Upper lobe of right lung (tissue), 1 donor: Measurements from ENCODE around the gene BRSK2. TPM values are rescaled to one million over a fixed set of nuclear protein-coding genes. Genes with fewer than 3 reads are reported as not detected.

ENCODE experiments used
- ATAC-seq: fragments of 200-7000 bp; cut with Tn5 transposase; one replicate; pipeline ENCODE4 v1.9.1; 2020; ENCODE audit warnings: mild to moderate bottlenecking, moderate library complexity
- DNase-seq: peaks from one replicate; pipeline ENCODE4 v3.0.0-alpha.2; 2020
- H3K27ac ChIP-seq: fragments of 200-600 bp; one replicate; pipeline ENCODE4 v1.8.0; 2022
- H3K27me3 ChIP-seq: fragments of 200-600 bp; one replicate; pipeline ENCODE4 v1.8.0; 2022; ENCODE audit warnings: mild to moderate bottlenecking
- H3K36me3 ChIP-seq: fragments of 200-600 bp; one replicate; pipeline ENCODE4 v1.8.0; 2022
- H3K4me1 ChIP-seq: fragments of 200-600 bp; one replicate; pipeline ENCODE4 v1.8.0; 2022
- H3K4me3 ChIP-seq: fragments of 200-600 bp; one replicate; pipeline ENCODE4 v1.8.0; 2022; ENCODE audit warnings: mild to moderate bottlenecking
- H3K9me3 ChIP-seq: fragments of 200-600 bp; one replicate; pipeline ENCODE4 v1.8.0; 2022
- CTCF ChIP-seq: fragments of 200-600 bp; IDR thresholded peaks from one replicate; pipeline ENCODE4 v1.8.0; 2022; ENCODE audit warnings: antibody characterized with exemption
- intact Hi-C: fragments of 100-400 bp; cut with DNase I; formaldehyde crosslinking; loops from one replicate; pipeline ENCODE4 v1.11.0; 2022
- total RNA-seq: library from RNA; stranded (reverse); fragmentation: NEBNext Ultra II Directional; extraction: Animal tissue kit (Norgen Biotek cat#: 25700); gene quantifications from one replicate; pipeline ENCODE4 v1.2.1, GENCODE V29; 2021
- donor health status: DM: no; HTN: yes; CAD: no; lungs with severe emphysema.

The BRSK2 gene
- total RNA-seq, 1 donor from 2014 or later = 0.26 TPM

- H3K9me3 ChIP-seq = no peaks in the 10 kb centered on the region
- DNase-seq (no peak), ATAC-seq (no peak)
- peaks cover 39% of the 10 kb centered on the region for H3K27me3 ChIP-seq
- no peak for TF ChIP-seq CTCF
- intact Hi-C loops = no loop called here
- no peak overlapping the region for H3K4me3 ChIP-seq
- no peak overlapping the region for H3K27ac ChIP-seq
- peaks cover 9% of the 10 kb centered on the region for H3K4me1 ChIP-seq
- H3K36me3 ChIP-seq = no peaks in the 10 kb centered on the region
Observed at GRCh38 chr11:1390569-1391164, 933 bp downstream of the BRSK2 start.

GRCh38 chr11:1391165-1392075 is 1.7 kb downstream of the BRSK2 start:
- Histone ChIP-seq H3K9me3 (no peaks in the 10 kb centered on the region), H3K36me3 (no peaks in the 10 kb centered on the region), H3K27me3 (peaks cover 44% of the 10 kb centered on the region), H3K27ac (no peak overlapping the region), H3K4me3 (no peak overlapping the region), H3K4me1 (peaks cover 9% of the 10 kb centered on the region)
- no peak for ATAC-seq
- no peak for TF ChIP-seq CTCF
- no peak for DNase-seq
- intact Hi-C loops = no loop called here

GRCh38 chr11:1392111-1392510 is 2.4 kb downstream of the BRSK2 start:
- peaks cover 9% of the 10 kb centered on the region for H3K4me1 ChIP-seq
- peaks cover 47% of the 10 kb centered on the region for H3K27me3 ChIP-seq
- no peak overlapping the region for H3K27ac ChIP-seq
- no peak overlapping the region for H3K4me3 ChIP-seq
- DNase-seq (no peak), ATAC-seq (no peak)
- TF ChIP-seq CTCF = no peak
- H3K9me3 ChIP-seq = no peaks in the 10 kb centered on the region
- intact Hi-C loops = no loop called here
- no peaks in the 10 kb centered on the region for H3K36me3 ChIP-seq

- Histone ChIP-seq H3K9me3 (no peaks in the 10 kb centered on the region), H3K27ac (no peak overlapping the region), H3K27me3 (peaks cover 47% of the 10 kb centered on the region), H3K36me3 (no peaks in the 10 kb centered on the region), H3K4me1 (peaks cover 9% of the 10 kb centered on the region), H3K4me3 (no peak overlapping the region)
- intact Hi-C loops = no loop called here
- no peak for DNase-seq
- no peak for ATAC-seq
- no peak for TF ChIP-seq CTCF
Observed at GRCh38 chr11:1392561-1392960, 2.8 kb downstream of the BRSK2 start.

GRCh38 chr11:1393038-1393710 is 3.4 kb downstream of the BRSK2 start:
- Histone ChIP-seq H3K27ac (no peak overlapping the region), H3K4me1 (peaks cover 9% of the 10 kb centered on the region), H3K36me3 (no peaks in the 10 kb centered on the region), H3K4me3 (no peak overlapping the region), H3K9me3 (no peaks in the 10 kb centered on the region), H3K27me3 (peaks cover 47% of the 10 kb centered on the region)
- TF ChIP-seq CTCF = no peak
- DNase-seq (no peak), ATAC-seq (no peak)
- intact Hi-C loops = no loop called here
